Ishikawa (cell line): ENCODE data around the gene TEP1.

ENCODE experiments used
- EP300 ChIP-seq: IDR thresholded peaks from 2 replicates; pipeline ENCODE4 v1.6.1; 2012; ENCODE audit warnings: borderline replicate concordance
- RAD21 ChIP-seq: IDR thresholded peaks from 2 replicates; pipeline ENCODE4 v1.6.1; 2012; ENCODE audit warnings: low read depth
- YY1 ChIP-seq: IDR thresholded peaks from 2 replicates; pipeline ENCODE4 v1.6.1; 2012; ENCODE audit warnings: low read depth
- ZBTB7A ChIP-seq: IDR thresholded peaks from 2 replicates; pipeline ENCODE4 v1.6.1; 2012; ENCODE audit warnings: low read depth
- TF ChIP-seq, protein P1 (sequence below): IDR thresholded peaks from 2 replicates; pipeline ENCODE4 v1.6.1; 2012

DNA sequence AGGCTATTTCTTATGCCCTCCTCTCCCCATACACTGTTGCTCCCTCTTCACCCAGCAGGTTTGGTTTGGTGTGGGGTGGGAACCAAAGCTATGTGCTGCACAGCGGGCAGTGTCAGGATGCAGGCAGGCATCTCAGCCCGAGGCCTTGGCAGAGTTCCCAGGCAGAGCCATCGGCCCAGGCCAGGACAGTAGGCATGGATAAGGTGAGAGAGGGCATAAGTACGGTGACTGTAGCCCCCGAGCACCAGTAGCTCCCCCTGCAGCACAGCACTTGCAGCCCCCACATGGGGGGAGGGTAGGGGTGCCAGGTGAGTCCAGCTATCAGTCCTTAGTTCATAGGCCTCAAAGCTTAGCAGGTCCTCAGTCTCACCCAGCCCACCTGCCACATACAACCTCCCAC lies 15.5 kb upstream of the TEP1 start:
- TF ChIP-seq ZBTB7A, result no peak
- no peak for TF ChIP-seq YY1
- TF ChIP-seq, protein P1, sequence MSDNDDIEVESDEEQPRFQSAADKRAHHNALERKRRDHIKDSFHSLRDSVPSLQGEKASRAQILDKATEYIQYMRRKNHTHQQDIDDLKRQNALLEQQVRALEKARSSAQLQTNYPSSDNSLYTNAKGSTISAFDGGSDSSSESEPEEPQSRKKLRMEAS, result no peak
- TF ChIP-seq EP300, result no peak
- no peak for TF ChIP-seq RAD21
